ENCODE measurements around the gene PLCH2.
"Not testable (repeated sequence)": the region's sequence is repeated elsewhere in the genome, so short reads cannot be mapped to it uniquely, and the experiment has no call there.

Gene PLCH2

DNA sequence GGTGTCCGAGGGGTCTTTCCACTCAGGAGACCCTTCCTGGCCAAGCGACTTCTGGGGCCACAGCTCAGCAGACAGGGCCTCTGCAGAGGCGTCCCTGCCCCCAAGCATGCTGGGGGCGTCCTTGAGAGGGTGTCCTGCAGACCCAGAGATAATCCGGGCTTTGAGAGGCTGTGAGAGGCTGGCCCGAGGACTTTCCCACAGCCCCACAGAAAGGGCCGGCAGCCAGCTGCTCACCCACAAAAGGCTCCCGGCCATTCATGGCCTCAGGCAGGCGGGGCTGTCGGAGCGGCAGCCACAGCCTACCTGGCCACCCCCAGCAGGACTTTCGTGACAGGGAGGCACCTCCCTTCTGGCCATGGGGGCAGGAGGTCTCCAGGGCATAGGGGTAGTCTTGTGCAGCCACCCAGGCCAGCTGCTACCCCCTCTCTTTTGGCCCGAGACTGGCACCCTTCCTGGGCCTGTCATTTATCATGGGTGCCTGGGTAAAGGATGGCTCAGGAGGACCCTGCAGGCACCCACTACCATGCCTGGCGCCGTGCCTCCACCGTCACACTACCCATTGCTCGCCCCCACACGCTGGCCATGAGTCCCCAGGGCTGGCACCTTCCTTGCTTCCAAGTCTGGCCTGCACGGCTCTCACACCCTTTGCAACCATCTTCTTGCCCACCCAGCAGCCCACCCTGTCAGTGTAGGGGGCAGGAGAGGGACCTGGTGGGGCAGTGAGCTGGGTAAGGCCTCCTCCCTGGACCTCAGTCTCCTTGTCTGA, 69.0 kb downstream of the PLCH2 start:
- DNase-seq (ENCODE audit: low read depth in 2 of 2) = no peak

DNA sequence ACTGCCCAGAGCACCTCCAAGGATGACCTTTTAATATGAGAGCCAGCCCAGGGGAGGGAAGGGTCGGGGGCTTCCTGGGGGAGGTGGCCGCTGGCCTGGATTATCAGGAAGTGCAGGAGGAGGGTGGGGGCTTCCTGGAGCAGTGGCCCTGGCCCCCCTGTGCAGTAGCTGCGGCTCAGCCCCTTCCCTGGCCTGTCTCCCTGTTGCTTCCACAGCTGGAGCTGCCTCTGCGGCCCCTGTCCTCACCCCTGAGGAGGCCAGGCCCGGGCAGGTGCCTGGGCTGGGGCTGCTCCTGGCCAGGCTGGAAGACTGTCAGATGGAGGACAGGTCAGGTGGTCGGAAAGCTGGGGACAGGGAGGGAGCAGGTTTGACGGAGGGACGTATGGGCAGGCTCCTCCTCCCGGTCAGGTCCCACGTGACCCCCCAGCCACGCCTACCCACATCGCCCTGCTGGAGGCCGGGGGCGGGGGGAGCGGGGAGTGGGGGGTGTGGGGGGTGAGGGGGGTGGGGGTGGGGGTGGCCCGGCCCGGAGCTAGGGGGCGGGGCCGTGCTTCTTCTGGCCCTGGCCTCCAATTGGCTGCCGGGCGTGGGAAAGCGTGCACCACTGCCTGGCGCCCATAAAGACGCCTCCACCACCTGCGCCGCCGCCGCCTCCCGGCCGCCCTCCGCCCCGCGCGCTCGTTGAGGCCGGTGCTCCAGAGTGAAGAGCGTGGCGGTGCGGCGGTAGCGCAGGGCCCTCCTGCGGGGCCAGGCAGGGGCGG, 69.8 kb downstream of the PLCH2 start:
- DNase-seq (ENCODE audit: low read depth in 2 of 2) = peak; percentile 70 to 77

DNA sequence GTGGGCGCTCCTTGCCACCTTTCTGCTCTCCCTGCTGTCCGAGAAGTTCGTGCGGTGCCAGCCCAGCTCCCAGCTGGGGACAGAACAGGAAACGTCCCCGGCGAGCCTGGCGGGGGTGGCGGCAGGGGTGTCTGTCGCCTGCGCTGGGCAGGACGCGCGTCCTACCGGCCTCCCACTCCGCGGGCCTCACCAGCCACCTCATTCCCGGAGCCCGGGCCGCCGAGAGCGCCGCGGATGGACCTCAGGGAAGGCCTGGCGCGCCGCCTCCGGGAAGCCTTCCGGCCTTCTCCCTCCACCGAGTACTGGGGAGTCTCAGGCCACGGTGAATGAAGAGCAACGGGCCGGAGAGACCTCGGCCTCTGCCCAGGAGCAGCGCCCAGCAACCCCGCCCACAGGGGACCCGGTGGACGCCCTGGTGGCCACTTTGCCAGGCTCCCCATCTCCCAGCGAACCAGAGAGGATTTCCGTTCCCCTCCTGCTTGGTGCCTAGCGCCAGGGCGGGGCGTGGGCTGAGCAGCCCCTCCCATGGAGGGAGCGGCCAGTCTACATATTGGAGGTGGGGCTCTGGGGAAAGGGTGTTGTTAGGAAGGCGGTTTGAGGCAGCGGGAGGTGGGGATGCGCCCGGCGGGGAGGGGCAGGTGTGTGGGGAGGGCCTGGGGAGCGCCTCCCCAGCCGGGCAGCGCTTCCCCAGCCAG, 70.6 kb downstream of the PLCH2 start:
- peak; percentile 57 to 58 for DNase-seq (ENCODE audit: low read depth in 2 of 2)

DNA sequence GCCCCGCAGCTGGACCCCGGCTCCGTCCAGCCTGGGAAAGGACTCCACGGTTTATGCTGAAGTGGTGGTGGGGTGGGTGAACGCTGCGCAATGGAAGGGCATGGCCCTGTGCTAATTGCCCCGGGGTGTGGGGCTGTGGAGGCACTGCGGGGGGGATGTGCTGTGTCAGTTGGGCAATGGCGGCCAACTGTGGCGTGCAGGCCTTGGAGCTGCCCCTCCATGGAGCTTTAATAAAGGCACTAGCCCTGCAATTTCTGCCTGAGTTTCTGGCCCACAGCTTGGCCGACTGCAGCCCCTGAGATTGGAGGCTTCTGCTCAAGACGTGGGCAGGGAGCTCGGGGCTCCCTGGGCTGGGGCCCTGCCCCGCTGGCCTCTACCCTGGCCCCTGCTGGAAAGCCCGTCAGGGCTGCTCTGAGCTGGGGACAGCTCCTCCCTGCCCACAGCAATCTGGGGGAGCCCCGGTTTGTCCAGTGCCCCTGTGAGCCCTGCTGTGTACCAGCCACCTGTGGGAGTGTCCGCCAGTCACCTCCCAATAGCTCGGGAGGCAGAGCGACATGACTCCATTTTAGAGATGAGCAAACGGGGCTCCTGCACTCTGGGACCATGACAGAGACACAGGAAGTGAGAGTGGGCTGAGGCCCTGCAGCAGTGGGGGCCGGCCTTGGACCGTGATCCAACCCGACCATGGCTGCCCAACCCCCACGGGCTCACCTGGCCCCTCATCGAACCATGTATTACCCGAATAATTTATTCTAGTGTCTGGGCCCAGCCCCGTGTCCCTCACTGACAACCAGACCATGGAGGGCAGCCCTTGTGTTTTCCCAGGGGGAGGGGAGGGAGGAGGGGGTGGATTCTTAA, 71.3 kb downstream of the PLCH2 start:
- no peak for DNase-seq (ENCODE audit: low read depth in 2 of 2)

DNA sequence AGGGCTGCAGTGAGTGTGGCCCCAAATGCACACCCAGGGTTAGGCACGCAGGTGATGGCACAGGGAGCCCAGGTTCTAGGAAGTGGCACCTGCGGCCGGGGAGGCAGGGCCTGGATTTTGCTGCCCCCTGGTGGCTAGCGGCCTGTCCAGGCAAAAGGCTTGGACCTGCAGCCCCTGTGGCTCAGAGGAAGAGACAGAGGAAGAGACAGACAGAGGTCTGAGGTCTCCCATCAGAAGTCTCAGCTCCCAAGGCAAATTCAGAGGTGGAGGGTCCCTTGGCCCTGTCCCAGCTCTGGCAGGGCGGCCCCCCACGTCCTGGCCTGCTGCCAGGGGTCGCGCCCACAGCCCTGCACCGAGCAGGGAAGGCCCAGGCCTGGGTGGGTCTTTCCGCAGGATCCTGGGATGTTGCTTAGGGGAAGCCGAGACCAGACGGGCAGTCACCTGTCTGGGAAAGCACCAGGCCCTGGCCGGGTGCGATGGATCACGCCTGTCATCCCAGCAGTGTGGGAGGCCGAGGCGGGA, 72.0 kb downstream of the PLCH2 start:
- DNase-seq (ENCODE audit: low read depth in 2 of 2) = peak; percentile 61 to 65

DNA sequence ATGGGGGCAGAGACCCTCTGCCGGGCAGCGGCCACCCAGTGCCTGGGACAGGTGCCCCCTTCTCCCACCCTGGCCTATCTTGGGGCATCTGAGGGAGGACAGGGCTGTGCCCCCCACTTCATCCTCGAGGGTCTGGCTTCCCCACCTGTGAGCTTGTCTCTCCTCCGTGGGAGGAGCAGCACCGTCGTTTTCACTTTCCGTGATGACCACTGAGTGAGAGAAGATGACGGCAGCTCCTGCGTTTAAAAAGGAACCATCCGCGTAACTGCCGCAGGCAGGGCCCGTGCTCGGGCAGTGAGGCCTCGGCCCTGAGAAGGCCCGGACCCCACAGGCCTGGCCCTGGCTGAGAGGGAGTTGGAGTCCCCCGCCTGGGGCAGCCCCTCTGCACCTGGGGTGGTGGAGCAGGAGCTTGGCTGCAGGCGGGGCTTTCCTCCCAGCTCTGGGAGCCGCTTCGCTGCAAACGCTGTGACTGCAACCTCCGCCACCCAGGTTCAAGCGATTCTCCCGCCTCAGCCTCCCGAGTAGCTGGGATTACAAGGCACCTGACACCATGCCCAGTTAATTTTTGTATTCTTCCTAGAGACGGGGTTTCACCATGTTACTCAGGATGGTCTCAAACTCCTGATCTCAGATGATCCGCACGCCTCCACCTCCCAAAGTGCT, 73.4 kb downstream of the PLCH2 start:
- DNase-seq (ENCODE audit: low read depth in 2 of 2) = not testable (repeated sequence)

DNA sequence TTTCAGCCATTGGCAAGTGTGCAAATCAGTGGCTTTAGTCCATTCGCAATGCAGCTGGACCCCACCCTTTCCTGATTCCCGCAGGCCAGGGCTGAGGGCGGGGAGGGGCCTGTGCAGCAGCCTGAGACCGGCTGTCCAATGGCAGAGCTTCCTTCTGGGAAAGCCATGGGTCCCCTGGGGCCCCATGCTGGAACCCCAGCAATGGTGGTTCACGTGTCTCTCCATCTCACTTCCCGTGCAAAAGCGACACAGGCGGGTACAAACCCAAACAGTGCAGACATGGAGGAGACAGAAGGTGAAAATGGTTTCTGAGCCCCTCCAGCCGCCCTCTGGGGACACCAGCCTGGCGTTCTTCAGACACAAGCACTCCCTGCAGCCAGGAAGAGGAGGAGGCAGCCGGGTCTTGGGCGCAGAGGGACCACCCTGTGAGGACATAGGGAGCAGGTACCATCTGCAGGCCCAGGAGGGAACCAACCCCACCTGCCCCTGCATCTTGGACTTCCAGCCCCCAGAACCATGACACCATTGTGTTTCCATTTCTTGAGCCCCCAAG, 74.3 kb downstream of the PLCH2 start:
- DNase-seq (ENCODE audit: low read depth in 2 of 2) = not testable (repeated sequence)

DNA sequence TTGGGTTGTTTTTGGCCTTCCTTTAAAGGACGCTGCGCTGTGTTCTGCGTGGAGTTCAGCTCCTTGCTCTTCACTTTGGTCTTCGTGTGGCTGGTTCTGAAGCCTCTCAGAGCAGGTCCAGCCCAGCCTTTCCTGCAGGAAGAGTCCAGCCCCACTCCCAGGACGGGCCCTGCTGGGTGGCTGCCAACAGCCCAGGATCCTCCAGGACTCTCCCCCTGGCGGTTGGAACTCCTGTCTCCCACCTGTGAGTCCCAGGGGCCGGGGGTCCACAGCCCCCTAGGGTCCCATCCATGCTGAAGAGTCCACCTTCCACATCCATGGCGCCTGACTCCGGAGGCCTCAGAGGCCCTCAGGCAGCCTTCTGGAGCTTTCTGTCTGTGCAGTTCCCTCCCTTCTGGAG, 75.5 kb downstream of the PLCH2 start:
- not testable (repeated sequence) for DNase-seq (ENCODE audit: low read depth in 2 of 2)

DNA sequence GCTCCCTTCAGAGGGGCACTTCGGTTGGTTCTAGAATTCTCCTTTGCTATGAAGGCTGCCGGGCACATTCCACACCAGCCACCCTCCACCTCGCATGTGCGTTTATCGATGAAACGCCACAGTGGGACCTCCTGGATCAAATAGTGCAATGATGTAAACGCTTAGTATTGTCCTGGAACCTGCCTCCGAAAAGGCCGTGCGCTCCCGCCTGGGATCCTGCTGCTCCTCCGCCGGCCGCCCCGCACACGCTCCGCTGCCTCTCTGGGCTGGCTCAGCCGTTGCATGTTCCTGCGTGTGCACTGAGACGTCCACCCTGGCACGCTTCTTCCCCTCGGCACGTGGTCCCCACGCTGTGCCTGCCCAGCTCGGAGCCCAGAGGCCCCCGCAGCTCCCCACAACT, 76.1 kb downstream of the PLCH2 start:
- no peak for DNase-seq (ENCODE audit: low read depth in 2 of 2)

DNA sequence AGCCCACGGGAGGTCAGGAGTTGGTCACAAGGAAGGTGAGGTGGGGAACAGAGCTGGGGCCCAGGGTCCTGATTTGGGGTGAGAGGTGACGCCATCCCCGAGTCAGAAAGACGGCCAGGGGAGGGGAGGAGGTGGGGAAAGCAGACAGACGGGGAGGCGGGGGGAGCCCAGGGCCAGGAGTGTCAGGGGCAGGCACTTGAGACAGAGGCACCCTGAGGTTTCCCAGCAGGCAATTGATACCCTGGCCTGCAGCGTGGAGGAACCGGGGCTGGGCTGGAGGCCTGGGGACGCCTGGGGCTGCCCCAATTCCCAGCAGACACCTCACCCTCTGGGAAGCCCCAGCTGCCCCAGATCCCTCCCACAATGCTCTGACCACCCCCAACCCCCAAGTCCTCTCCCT, 77.0 kb downstream of the PLCH2 start:
- DNase-seq (ENCODE audit: low read depth in 2 of 2) = not testable (repeated sequence)

DNA sequence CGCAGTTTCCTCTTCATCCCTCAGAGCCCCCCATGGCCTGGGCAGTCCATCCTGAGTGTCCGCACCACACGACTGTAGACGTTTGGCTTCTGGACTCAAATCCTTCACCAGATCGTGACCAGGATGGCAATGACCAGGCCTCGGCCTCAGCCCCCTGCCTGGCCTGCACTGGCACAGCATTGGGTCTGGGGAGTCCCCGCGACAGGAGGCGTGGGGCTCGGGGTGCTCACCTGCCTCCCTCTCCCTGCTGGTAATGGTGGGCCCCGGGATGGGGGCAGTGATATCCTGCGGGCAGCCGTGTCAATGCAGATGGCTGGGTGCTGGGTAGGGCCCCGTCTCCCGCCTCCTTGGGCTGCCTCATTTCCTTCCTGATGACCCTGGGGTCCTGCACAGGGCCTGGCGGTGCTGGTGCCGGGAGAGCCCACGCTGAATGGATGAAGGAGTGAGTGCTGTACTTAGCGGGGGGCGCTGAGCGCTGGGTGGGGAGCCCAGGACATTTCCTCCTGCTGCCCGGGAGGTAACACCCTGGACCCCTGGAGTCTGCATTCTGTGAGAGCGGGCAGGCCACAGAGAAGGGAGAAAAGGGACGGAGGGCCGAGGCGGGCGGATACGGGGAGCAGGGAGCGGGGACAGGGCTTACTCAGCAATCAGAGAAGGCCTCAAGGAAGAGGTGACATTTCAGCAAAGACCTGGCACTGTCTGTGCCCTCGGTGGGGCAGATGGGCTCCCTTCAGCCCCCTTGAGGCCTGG, 78.0 kb downstream of the PLCH2 start:
- DNase-seq (ENCODE audit: low read depth in 2 of 2) = no peak

DNA sequence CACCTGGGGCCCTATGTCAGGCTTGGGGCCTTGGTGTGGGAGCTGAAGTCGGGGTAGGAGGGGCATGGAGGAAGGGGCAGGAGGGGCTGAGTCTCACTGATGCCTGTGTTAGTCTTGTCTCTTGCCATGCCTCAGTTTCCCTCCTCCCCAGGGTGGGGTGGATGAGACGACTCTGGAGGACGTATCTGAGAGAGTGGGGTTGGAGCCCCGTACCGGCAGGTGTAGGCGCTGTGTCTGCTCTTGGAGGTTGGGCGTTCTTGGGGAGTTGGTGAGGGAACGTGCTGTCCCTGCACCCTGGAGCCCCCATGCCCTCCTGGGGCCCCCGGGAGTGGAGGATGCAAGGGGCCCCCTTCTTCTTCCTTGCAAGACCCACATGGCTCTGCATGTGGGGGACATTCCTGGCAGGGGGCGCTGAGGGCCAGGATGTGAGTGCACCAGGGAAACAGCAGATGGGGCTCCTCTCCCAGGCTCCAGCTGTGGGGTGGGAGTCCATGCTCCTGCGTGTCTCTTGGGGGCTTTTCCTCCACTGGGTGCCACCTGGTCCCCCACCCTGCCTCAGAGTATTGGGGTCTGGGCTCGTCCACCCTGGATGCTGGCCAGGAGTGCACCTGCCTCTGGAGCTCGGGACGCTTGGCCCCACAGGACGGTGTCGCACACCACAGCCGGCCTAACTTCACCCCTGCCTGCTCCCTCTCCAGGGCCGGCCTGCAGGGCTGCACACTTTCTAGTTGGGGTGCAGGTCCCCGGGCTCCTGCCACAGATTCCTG, 78.7 kb downstream of the PLCH2 start:
- DNase-seq (ENCODE audit: low read depth in 2 of 2) = no peak

All from stimulated activated CD4-positive, alpha-beta T cell treated with anti-CD3 and anti-CD28 coated beads, Interleukin-1b, Interleukin-23, amount 100 ng/mL, for 1 hour (primary cell).